ENCODE data around the gene PLA2G5.

Gene PLA2G5

DNA sequence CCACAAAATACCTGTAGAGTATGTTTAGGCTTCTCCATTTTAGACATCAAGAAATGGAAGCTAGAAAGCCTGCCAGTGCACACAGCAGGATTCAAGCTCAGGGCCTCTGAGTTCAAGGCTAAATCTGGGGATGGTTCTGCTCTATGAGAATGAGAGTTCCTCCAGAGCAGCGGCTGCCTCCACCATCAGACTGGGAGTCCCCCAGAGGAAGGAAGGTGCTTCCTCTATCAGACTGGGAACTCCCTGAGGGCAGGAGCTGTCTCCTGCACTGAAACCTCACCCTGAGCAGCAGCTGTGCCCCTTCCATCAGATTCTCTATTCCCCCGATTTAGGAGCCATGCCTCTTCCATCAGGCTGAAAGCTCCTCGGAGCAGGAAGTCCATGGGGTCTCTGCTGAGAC lies 20.1 kb downstream of the PLA2G5 start:
- DNase-seq (ENCODE audit: low read depth) = no peak

DNA sequence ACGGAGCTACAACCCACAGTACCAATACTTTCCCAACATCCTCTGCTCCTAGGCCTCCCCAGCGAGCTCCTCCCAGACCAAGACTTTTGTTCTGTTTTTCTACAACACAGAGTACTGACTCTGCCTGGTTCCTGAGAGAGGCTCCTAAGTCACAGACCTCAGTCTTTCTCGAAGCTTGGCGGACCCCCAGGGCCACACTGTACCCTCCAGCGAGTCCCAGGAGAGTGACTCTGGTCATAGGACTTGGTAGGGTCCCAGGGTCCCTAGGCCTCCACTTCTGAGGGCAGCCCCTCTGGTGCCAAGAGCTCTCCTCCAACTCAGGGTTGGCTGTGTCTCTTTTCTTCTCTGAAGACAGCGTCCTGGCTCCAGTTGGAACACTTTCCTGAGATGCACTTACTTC lies 20.6 kb downstream of the PLA2G5 start:
- DNase-seq (ENCODE audit: low read depth) = no peak

DNA sequence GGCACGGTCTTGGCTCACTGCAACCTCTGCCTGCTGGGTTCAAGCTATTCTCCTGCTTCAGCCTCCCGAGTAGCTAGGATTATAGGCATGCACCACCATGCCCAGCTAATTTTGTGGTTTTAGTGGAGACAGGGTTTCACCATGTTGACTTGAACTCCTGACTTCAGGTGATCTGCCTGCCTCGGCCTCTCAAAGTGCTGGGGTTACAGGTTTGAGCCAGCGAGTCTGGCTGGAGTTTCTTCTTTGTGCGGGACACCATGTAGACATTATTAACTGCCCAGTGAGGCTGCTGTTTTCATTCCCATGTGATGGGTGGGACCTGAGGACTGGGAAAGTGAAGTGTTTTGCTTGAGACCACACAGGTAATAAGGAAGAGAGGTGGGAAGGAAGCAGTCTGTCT lies 23.3 kb downstream of the PLA2G5 start:
- no peak for DNase-seq (ENCODE audit: low read depth)

DNA sequence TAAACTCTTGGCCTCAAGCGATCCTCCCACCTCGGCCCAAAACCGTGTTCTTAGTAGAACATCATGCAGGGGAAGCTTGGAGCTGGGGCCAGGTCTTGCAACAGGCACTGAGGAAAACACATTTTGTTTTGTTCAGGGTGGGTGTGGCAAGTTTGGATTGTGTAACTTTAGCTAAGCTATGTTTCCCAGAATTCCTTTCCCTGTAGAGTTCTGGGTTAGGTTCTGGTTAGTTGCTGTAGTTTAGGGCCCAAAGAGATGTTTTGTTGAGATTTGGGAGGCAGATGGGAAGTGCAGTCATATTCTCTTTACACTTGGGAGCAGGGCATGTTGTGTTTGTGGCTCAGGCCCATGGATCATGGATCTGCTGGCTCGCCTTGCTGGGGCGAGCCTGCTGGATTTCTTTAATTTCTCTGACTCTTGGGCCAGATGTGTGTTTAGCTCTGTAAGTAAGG lies 24.0 kb downstream of the PLA2G5 start:
- DNase-seq (ENCODE audit: low read depth) = no peak

DNA sequence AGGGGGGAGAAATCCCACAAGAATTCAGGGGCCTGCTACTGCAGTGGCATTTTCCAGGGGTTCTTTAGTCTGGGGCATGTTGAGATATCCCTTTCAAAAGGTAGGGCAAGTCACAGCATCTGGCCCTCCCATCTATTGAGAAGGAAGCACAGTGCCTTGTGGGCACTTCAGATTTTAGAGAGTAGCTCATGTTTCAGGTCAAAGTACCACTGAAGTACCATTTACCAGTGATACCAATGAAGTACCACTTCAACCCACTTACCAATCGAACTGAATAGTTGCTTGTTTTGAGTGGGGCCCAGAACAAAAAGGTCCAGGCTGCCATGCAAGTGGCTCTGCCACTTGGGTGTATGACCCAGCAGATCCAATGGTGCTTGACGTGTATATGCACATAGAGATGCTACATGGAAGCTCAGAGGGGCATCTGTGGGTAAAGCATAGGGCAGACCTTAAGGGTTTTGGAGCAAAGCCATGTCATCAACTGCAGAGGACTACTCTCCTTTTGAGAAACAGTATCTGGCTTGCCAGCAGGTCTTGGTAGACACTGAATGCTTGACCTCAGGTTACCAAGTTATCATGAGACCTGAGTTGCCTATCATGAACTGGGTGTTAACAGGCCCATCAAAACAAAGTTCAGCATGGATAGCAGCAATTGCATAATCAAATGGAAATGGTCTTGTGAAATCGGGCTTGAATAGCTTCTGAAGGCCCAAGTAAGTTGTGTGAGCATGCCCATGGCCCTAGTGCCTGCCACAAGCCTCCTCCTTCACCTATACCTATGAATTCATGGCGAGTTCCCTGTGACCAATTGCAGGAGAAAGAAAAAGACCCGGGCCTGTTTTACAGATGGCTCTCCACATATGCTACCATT lies 25.8 kb downstream of the PLA2G5 start:
- DNase-seq (ENCODE audit: low read depth) = no peak

DNA sequence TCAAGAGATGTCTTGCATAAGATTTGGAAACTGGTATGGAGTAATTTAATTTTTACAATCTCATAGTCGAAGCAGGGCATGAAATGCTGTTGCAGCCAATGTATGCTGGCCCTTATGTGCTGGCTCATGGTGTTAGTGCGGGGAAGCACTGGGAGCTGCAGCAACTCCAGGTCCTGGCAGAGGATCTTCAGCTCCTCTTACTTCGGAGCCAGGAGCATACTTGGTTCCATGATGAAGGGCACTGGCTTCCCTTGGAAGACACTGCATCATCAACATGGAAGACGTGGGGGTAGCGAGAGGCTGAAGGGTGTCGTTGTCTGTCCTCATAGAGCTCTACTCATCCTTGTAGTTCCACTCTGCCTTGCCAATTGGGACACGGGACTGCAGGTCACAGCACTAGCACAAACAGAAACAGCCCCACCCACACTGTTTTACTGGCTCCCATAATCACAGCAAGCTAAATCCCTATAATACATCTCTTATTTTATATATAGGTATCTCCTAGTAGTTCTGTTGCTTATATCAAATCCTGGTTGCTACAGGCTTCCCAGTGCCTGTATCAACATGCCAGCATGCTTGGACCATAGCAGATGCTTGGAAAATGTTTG lies 26.9 kb downstream of the PLA2G5 start:
- DNase-seq (ENCODE audit: low read depth) = no peak

DNA sequence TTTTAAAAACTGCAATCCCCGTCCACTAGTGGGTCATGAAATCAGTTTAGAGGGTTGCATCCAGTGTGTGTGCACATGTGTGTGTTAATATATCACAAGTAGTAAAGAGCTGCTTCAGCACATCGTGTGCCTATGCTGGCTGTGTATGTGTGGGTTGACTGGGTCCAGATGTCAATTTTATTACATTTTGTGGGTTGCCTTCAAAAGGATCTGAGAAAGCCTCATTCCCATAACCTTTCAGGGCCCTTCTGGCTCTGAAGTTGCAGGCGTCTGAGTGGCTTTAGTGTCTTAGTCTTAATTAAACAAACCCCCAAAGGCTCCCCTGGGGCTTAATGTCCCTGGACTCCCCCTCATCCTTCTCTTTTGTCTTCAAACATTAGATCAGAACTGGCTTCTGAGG lies 29.5 kb downstream of the PLA2G5 start:
- DNase-seq (ENCODE audit: low read depth) = no peak

DNA sequence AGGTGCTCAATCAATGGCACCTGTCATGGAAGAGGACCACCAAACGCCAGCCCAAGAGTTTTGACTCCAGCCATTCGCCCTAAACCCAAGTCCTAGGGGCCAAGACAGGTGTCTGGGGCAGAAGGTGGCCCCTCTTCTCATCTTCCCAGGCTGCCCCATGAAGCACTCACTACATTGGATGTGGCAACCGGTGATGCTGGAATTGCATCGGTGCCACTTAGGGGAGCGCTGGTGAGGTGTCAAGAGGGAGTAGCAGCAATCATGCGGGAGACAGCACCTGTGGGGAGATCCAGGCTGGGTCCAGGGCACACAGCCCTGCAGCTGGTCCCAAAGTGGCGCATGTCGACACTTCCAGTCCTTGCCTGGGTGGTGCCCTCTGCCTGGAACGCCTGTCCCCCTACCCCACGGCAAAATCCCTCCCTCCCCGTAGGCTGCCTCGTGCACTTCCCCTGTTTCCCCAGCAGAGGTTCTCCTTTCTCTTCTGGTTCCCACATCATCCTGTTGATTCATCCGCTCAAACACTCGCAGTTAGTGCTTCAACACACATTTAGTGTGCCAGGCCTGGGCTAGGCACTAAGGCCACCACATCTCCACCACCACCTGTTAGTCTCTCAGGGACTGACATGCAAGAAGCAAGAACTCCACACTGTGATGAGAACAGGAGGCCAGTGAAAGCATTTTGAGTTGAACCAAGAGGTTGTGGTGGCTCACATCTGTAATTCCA lies 30.8 kb downstream of the PLA2G5 start:
- DNase-seq (ENCODE audit: low read depth) = peak; percentile 3

DNA sequence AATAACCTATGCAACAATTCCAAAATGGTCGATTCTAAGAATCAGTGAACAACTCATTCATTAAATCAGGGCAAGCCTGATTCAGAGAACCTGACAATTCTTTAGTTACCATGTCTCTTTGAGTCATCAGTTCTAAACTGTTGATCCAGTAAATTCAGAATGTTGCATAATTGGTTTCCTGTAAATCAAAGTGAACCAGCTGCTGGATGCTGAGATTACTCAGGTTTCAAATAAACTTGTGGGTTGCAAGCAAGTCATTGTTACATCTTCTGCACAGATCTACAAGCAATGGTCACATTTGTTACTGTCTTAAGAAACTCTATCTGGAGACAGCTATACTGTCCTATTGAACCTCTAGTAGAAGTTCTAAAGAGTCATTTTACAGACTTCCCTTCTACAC lies 32.9 kb downstream of the PLA2G5 start:
- no peak for DNase-seq (ENCODE audit: low read depth)

DNA sequence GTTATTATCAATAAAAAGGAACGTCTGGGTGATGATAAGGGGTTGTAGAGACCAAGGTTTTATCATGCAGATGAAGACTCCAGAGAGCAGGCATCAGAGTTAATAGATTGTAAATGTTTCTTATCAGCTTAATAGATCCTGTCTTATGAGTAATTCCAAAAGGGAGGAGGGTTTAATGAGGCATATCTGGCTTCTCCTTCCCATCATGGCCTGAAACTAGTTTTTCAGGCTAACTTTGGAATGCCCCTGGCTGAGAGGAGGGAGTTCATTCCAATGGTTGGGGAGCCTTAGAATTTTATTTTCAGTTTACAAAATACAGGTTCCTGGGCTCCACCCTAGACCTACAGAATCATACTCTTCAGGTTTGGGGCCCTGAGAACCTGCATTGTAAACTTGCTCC lies 35.9 kb downstream of the PLA2G5 start:
- no peak for DNase-seq (ENCODE audit: low read depth)

DNA sequence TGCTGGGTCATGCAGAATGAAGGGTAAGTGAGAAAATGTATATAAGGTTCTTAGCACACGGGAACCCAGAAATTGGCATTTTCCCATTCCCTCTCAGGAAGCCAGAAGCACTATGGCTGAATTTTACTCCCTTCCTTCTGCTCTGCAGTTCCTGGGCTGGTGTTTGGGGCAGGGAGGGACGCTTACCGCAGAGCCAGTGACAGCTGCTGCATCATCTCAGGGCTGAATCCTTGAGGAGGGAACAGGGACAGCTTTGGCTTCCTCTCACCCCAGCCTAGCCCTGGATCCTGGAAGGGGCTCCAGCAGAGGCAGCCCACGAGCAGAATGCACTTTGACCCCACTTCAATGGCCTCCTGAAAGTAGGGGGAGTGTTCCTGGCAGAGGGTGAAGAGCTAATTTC lies 37.4 kb downstream of the PLA2G5 start:
- no peak for DNase-seq (ENCODE audit: low read depth)

DNA sequence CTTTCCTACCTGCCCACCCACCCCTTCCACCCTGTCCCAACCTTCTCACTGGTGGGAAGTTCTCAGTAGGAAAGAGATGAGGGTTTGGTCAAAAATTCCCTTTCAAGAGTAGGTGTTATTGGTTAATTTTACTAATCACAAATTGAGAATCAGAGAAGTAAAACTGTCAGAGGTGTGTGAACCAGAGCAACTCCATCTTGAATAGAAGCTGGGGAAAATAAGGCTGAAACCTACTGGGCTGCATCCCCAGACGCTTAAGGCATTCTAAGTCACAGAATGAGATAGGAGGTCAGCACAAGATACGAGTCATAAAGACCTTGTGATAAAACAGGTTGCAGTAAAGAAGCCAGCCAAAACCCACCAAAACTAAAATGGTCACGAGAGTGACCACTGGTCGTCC lies 37.8 kb downstream of the PLA2G5 start:
- DNase-seq (ENCODE audit: low read depth) = no peak

DNA sequence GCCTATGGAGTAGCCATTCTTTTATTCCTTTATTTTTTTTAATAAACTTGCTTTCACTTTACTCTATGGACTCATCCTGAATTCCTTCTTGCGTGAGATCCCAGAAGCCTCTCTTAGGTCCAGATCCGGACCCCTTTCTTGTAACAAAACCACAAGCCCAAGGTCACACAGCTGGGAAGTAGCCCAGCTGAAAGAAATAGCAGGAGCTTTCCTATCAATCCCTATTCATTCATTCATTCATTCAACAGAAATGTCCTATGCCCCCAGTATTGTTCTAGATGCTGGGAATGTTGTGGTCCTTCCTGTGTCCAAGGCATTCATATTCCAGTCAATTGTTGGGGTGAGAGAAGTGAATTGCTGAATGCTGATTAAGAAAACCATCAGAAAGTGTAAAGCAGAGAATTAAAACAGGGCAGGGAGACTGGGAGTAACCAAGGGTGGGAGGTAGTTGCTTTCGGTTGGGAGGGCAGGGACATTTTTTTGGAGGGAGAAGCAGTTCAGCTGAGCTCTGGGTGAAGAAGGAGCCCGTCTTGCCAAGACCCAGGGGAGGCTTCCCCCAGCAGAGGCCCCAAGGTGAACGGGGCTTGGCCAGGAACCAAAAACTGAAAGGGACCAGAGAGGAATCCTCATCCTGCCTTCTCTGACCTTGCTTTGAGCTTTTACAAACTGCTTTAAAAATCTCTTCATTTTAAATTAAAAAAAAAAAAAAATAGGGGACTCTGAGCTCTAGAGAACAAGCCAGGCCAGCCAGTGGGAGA lies 38.6 kb downstream of the PLA2G5 start:
- DNase-seq (ENCODE audit: low read depth) = no peak

DNA sequence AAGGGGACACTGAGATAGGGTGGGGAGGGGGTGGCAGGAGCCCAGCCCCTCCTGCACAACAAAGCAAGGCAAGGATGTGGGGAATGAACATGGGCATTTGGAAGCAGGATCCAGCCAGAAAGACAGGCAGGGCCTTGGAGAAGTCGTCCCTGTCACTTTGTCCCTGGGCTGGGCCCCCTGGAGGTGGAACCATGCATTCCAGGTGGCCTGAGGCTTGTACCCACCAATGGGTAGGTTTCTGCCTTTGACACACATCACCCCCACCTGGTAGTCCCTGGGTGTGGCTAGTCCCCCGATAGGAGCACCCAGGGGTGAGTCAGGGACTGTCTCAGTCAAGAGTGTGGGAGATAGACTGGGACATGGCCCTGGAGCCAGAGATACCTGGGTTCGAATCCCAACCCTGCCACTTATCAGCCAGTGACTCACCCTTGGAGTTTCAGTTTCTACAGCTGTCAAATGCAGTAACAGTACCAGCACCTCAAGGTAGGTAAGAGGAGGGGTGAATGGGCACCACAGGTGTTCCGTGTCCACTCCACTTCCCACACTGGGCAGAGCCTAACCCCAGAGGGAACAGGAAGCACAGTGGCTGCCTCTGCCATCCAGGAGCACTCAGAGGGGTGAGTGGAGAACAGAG lies 39.3 kb downstream of the PLA2G5 start:
- no peak for DNase-seq (ENCODE audit: low read depth)

DNA sequence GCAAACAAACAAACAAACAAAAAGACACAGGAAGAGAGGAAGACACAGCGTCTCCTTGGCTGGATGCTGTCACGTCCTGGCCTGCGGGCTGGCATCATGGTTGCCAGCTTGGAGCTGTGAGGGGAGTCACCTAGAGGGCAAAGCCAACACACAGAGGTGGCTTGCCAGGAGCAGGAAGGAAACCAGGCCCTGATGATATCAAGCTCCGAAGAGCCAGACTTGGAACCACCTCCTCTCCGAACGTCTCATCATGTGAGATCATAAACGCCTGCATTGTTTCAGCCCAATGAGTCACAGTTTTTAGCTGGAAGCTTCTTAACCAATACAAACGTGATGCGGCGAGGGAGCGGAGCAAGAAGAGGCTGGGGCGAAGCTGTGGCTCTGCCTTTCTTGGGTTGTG lies 40.7 kb downstream of the PLA2G5 start:
- no peak for DNase-seq (ENCODE audit: low read depth)

DNA sequence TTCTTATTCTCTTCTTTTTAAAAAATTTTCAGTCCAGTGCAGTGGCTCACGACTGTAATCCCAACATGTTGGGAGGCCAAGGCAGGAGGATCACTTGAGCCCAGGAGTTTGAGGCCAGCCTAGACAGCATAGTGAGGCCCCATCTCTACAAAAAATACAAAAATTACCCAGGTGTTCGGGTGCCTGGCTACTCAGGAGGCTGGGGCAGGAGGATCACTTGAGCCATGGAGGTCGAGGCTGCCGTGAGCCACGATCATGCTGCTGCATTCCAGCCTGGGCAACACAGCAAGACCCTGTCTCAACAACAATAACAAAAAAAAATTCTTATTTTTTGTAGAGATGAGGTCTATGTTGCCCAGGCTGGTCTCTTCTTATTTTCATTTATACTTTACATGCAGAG lies 41.5 kb downstream of the PLA2G5 start:
- DNase-seq (ENCODE audit: low read depth) = no peak

DNA sequence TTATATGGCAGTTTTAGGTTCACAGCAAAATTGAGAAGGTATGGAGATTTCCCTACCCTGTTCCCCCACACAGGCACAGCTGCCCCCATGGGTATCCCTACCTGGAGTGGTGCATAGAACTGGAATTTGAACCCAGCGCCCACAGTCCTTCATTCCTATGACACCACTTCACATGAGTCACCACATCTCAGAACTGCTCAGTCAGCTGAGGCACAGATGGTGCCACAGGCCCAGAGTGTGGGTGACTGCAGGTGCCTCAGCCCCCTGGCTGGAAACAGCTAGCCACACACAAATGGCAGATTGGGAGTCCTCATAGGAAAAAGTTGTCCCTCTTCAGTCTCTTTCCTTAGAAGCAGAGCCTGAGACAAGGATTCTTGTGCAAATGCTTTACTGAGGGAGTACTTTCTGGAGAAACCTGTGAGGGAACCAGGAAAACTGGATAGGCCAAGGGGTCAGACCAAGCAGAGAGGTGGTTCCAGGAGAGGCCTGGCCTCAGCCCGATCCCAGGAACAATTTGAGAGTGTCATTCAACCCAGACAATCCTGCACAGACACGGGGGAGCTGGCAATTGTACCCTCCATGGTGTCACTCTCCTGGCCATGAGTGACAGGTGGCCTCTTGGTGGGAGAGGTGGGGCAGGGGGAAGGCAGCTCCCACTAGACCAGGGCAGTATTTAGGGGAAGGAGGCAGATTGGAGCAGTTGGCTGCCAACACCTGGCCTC lies 42.4 kb downstream of the PLA2G5 start:
- no peak for DNase-seq (ENCODE audit: low read depth)

DNA sequence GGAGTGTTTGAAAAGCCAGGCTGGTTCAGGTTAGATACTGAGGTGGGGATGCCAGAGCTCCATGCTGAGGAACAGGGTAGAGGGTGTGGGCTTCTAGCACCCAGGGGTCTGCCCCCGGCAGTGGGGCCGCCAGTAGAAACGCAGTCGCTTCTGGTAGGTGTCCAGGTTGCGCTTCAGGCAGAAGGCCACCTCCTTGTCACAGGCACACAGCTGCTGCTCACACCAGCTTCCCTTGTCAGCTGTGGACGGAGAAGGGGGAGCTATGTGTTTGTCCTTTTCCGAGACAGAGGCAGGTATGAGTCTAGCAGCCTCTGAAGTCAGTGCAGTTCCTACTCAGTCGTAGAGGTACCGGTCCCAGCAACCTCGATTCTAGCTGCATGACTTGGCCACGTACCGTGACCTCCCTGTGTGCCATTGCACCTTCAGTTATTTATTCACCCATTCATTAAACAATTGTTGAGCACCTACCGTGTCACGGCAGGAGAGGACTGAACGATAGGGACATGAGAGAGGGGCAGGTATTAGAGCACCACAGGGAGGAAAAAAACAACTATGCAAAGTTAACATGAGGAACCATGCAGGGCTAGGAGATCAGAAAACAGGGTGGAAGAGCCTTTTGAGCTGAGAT lies 44.1 kb downstream of the PLA2G5 start:
- DNase-seq (ENCODE audit: low read depth) = no peak

DNA sequence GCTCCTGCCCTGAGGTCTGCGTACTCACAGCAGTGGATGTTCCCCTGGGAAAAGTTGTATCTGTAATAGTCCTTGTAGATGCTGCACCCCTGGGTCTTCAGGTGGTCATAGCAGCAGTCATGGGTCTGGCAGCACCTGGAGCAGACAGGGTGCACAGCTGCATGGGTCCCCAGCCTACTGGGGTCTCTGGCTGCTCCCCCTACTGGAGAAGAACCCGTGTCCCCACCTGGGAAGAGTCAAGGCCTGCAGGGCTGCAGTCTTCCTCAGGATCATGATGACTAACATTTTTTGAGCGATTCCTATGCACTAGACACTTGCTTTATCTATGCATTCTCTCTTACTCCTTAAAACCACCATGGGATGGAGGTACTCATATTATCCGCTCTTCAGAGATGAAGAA lies 45.5 kb downstream of the PLA2G5 start:
- DNase-seq (ENCODE audit: low read depth) = no peak

DNA sequence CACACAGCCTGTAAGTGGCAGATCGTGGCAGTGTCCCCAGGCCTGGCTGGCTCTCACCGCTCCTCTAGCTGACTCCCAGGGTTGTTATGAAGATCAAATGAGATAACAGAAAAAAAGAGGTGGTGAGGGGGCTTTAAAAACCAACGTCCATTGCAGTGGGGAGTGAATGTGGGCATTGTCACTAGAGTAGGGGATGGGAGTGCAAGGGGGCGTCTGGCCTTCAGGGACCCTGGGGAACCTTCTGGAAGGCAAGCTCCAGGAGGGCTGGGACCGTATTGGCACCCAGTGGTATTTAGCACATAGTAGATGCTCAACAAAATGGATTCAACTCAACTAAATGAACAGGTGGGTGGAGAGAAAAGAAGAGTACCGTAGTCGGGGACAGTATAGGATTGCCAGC lies 45.9 kb downstream of the PLA2G5 start:
- no peak for DNase-seq (ENCODE audit: low read depth)

DNA sequence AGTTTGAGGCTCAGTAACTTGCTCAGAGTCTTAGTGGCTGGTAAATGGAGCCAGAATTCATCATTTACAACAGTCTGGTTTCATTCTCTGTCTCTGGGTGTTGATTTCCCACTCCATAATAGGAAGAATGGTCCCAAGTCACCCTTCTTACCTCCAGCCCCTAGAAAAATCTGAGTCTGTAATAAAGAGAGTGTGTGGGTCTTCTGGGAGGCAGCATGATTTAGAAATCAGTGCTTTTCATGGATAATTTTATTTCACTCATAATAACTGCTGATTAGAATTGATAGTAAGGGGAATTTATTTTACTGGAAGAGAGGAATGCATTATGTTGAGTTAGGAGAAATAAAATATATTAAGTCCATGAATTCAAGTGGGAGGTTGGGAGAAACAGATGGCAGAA lies 47.2 kb downstream of the PLA2G5 start:
- no peak for DNase-seq (ENCODE audit: low read depth)
